Mucosa of stomach (tissue), 1 donor: Measurements from ENCODE around the gene PIK3R5.

Experiments
- H3K27me3 ChIP-seq: one replicate; pipeline ENCODE4 v1.7.0; 2013; ENCODE audit warnings: mild to moderate bottlenecking, low read length; ENCODE audit not compliant: control insufficient read depth, insufficient read depth
- H3K36me3 ChIP-seq: one replicate; pipeline ENCODE4 v1.7.0; 2013; ENCODE audit warnings: low read length; ENCODE audit not compliant: control insufficient read depth, insufficient read depth
- H3K4me1 ChIP-seq: one replicate; pipeline ENCODE4 v1.7.0; 2013; ENCODE audit warnings: mild to moderate bottlenecking, low read length; ENCODE audit not compliant: control insufficient read depth, insufficient read depth
- H3K4me3 ChIP-seq: one replicate; pipeline ENCODE4 v1.7.0; 2013; ENCODE audit warnings: low read length
- H3K9ac ChIP-seq: one replicate; pipeline ENCODE4 v1.7.0; 2013; ENCODE audit warnings: mild to moderate bottlenecking, low read length, moderate library complexity
- H3K9me3 ChIP-seq: one replicate; pipeline ENCODE4 v1.7.0; 2013; ENCODE audit warnings: mild to moderate bottlenecking, low read length, moderate library complexity; ENCODE audit not compliant: control insufficient read depth
- donor health status: Pancreatic carcinoma.

Gene PIK3R5

GRCh38 chr17:8944748-8945147 is 20.8 kb downstream of the PIK3R5 start:
- Histone ChIP-seq H3K9ac (no peak overlapping the region), H3K27me3 (no peaks in the 10 kb centered on the region), H3K36me3 (no peaks in the 10 kb centered on the region), H3K4me1 (no peaks in the 10 kb centered on the region), H3K9me3 (no peaks in the 10 kb centered on the region), H3K4me3 (no peak overlapping the region)

GRCh38 chr17:8944083-8944482 is 21.4 kb downstream of the PIK3R5 start:
- H3K36me3 ChIP-seq: no peaks in the 10 kb centered on the region
- H3K4me1 ChIP-seq: no peaks in the 10 kb centered on the region
- H3K9me3 ChIP-seq: no peaks in the 10 kb centered on the region
- H3K4me3 ChIP-seq: no peak overlapping the region
- no peak overlapping the region for H3K9ac ChIP-seq
- no peaks in the 10 kb centered on the region for H3K27me3 ChIP-seq

GRCh38 chr17:8941980-8942622 is 23.4 kb downstream of the PIK3R5 start:
- no peak overlapping the region for H3K9ac ChIP-seq
- no peaks in the 10 kb centered on the region for H3K27me3 ChIP-seq
- no peaks in the 10 kb centered on the region for H3K4me1 ChIP-seq
- no peaks in the 10 kb centered on the region for H3K36me3 ChIP-seq
- no peaks in the 10 kb centered on the region for H3K9me3 ChIP-seq
- no peak overlapping the region for H3K4me3 ChIP-seq

- Histone ChIP-seq H3K36me3 (no peaks in the 10 kb centered on the region), H3K9ac (no peak overlapping the region), H3K27me3 (no peaks in the 10 kb centered on the region), H3K4me3 (no peak overlapping the region), H3K4me1 (no peaks in the 10 kb centered on the region), H3K9me3 (no peaks in the 10 kb centered on the region)
These were observed 24.0 kb downstream of the PIK3R5 start for GRCh38 chr17:8941520-8941919.

GRCh38 chr17:8940866-8941471 is 24.5 kb downstream of the PIK3R5 start:
- Histone ChIP-seq H3K9ac (no peak overlapping the region), H3K9me3 (no peaks in the 10 kb centered on the region), H3K27me3 (no peaks in the 10 kb centered on the region), H3K4me3 (no peak overlapping the region), H3K4me1 (no peaks in the 10 kb centered on the region), H3K36me3 (no peaks in the 10 kb centered on the region)

- Histone ChIP-seq H3K4me1 (no peaks in the 10 kb centered on the region), H3K4me3 (no peak overlapping the region), H3K9ac (no peak overlapping the region), H3K9me3 (no peaks in the 10 kb centered on the region), H3K27me3 (no peaks in the 10 kb centered on the region), H3K36me3 (no peaks in the 10 kb centered on the region)
These were observed 25.8 kb downstream of the PIK3R5 start for GRCh38 chr17:8939496-8940334.

- Histone ChIP-seq H3K9ac (no peak overlapping the region), H3K9me3 (no peaks in the 10 kb centered on the region), H3K36me3 (no peaks in the 10 kb centered on the region), H3K27me3 (no peaks in the 10 kb centered on the region), H3K4me3 (no peak overlapping the region), H3K4me1 (no peaks in the 10 kb centered on the region)
These were observed 26.6 kb downstream of the PIK3R5 start for GRCh38 chr17:8938933-8939332.

- H3K9me3 ChIP-seq: no peaks in the 10 kb centered on the region
- H3K4me3 ChIP-seq: no peak overlapping the region
- H3K36me3 ChIP-seq: no peaks in the 10 kb centered on the region
- H3K4me1 ChIP-seq: no peaks in the 10 kb centered on the region
- no peaks in the 10 kb centered on the region for H3K27me3 ChIP-seq
- no peak overlapping the region for H3K9ac ChIP-seq
These were observed 30.3 kb downstream of the PIK3R5 start for GRCh38 chr17:8935191-8935590.

GRCh38 chr17:8934346-8934745 is 31.2 kb downstream of the PIK3R5 start:
- Histone ChIP-seq H3K27me3 (no peaks in the 10 kb centered on the region), H3K4me1 (no peaks in the 10 kb centered on the region), H3K9ac (no peak overlapping the region), H3K4me3 (no peak overlapping the region), H3K9me3 (no peaks in the 10 kb centered on the region), H3K36me3 (no peaks in the 10 kb centered on the region)

GRCh38 chr17:8930649-8931048 is 34.9 kb downstream of the PIK3R5 start:
- no peak overlapping the region for H3K9ac ChIP-seq
- no peak overlapping the region for H3K4me3 ChIP-seq
- no peaks in the 10 kb centered on the region for H3K27me3 ChIP-seq
- peaks cover 8% of the 10 kb centered on the region for H3K9me3 ChIP-seq
- no peaks in the 10 kb centered on the region for H3K36me3 ChIP-seq
- H3K4me1 ChIP-seq: no peaks in the 10 kb centered on the region

- Histone ChIP-seq H3K9ac (no peak overlapping the region), H3K9me3 (peaks cover 8% of the 10 kb centered on the region), H3K4me3 (no peak overlapping the region), H3K36me3 (no peaks in the 10 kb centered on the region), H3K27me3 (no peaks in the 10 kb centered on the region), H3K4me1 (no peaks in the 10 kb centered on the region)
These were observed 37.2 kb downstream of the PIK3R5 start for GRCh38 chr17:8928347-8928746.

- H3K36me3 ChIP-seq: no peaks in the 10 kb centered on the region
These were observed 38.1 kb downstream of the PIK3R5 start for GRCh38 chr17:8927395-8927794.

More at GRCh38 chr17:8927395-8927794, 38.1 kb downstream of the PIK3R5 start:
- H3K9ac ChIP-seq: no peak overlapping the region
- H3K9me3 ChIP-seq: peaks cover 8% of the 10 kb centered on the region
- no peaks in the 10 kb centered on the region for H3K27me3 ChIP-seq
- H3K4me1 ChIP-seq: no peaks in the 10 kb centered on the region
- no peak overlapping the region for H3K4me3 ChIP-seq
